CD4-positive, alpha-beta T cell treated with Interleukin-17A for 1 hour (primary cell): ENCODE data around the gene CABLES2.

Experiments
- DNase-seq: peaks from one replicate; pipeline ENCODE4 v3.0.0-alpha.2; 2020

The CABLES2 gene

DNA sequence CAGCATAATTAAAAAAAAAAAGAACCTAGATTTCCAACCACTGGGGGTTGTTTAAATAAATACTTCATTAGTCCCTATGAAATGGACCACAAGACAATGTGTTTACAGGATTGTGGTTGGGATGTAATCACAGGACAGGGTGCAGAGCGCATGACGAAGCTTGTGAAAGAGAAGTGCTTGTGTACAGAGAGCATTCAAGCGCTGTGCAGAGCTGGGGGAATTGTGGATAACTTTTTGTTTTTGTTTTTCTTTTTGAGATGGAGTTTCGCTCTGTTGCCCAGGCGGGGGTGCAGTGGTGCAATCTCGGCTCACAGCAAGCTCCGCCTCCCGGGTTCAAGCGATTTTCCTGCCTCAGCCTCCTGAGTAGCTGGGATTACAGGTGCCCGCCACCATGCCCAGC, 62.3 kb downstream of the CABLES2 start:
- DNase-seq: no peak

- no peak for DNase-seq
Observed at GRCh38 chr20:62344092-62344491, 63.0 kb downstream of the CABLES2 start.

GRCh38 chr20:62342910-62343309, 64.2 kb downstream of the CABLES2 start:
- no peak for DNase-seq

DNA sequence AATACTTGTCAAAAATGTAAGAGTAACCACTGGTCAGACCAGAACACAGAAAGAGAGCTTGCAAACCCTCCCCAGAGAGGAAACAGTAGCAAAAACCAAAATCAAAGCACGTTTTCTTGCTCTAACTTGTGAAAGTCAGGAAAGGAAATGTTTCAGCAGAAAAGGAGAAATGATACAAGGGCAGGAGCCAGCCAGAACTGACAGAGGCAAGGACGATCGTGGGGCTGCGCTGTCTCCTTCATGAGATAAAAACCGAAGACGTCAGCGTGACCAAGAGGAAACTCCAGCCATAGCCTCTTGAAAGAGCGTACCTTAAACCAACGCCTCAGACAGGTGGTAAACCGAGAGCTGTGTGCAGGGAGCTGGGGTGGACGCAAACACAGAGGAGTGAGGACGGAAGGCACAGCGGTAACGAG, 67.4 kb downstream of the CABLES2 start:
- no peak for DNase-seq
